Esophagus muscularis mucosa (tissue), 3 donors: ENCODE results near the gene RNLS.

Experiments used
- POLR2A ChIP-seq: fragments of 450-650 bp; IDR thresholded peaks from one replicate; pipeline ENCODE4 v1.6.1; 2017; ENCODE audit warnings: antibody characterized with exemption, moderate library complexity, mild to moderate bottlenecking, low read depth
- POLR2AphosphoS5 ChIP-seq, 2 donors: sonication (generic); formaldehyde crosslinking; IDR thresholded peaks; one replicate each; pipeline ENCODE4 v1.6.1; 2017; ENCODE audit warnings: antibody characterized with exemption in 2 of 2
- TF ChIP-seq, protein P1 (sequence below), 3 experiments: fragments of 200-600 bp in 2 of 3; fragments of 450-650 bp in 1 of 3; sonication (generic) in 2 of 3; IDR thresholded peaks; one replicate each; pipeline ENCODE4 v1.5.1; 2017 to 2019; ENCODE audit warnings: antibody characterized with exemption in 3 of 3, mild to moderate bottlenecking in 2 of 3, moderate library complexity in 1 of 3

GRCh38 chr10:88281592-88282347 lies 301.3 kb downstream of the RNLS start:
- TF ChIP-seq POLR2AphosphoS5 (IDR thresholded peaks at IDR 0.05): no peak
- TF ChIP-seq, protein P1, sequence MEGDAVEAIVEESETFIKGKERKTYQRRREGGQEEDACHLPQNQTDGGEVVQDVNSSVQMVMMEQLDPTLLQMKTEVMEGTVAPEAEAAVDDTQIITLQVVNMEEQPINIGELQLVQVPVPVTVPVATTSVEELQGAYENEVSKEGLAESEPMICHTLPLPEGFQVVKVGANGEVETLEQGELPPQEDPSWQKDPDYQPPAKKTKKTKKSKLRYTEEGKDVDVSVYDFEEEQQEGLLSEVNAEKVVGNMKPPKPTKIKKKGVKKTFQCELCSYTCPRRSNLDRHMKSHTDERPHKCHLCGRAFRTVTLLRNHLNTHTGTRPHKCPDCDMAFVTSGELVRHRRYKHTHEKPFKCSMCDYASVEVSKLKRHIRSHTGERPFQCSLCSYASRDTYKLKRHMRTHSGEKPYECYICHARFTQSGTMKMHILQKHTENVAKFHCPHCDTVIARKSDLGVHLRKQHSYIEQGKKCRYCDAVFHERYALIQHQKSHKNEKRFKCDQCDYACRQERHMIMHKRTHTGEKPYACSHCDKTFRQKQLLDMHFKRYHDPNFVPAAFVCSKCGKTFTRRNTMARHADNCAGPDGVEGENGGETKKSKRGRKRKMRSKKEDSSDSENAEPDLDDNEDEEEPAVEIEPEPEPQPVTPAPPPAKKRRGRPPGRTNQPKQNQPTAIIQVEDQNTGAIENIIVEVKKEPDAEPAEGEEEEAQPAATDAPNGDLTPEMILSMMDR (IDR thresholded peaks at IDR 0.05): no peak
- TF ChIP-seq POLR2A: no peak
